EH (cell line): ENCODE measurements around the gene PRDM5.
A peak's percentile ranks its signal among the peaks of the same experiment; 100 is the strongest.

ENCODE experiments used
- DNase-seq: peaks from one replicate; pipeline ENCODE4 v3.0.0-alpha.2; 2015; ENCODE audit warnings: low read depth

Gene PRDM5

GRCh38 chr4:120922381-120923206, at the start of gene PRDM5:
TSS of gene PRDM5 (minus strand) at chr4:120922726. CDS start at chr4:120922608, 118 bp downstream.
- peak; percentile 61 for DNase-seq

GRCh38 chr4:120971884-120972283, 49.4 kb upstream of the PRDM5 start:
- DNase-seq, result no peak

- DNase-seq, result no peak
These were observed 43.4 kb upstream of the PRDM5 start for GRCh38 chr4:120965938-120966337.

DNA sequence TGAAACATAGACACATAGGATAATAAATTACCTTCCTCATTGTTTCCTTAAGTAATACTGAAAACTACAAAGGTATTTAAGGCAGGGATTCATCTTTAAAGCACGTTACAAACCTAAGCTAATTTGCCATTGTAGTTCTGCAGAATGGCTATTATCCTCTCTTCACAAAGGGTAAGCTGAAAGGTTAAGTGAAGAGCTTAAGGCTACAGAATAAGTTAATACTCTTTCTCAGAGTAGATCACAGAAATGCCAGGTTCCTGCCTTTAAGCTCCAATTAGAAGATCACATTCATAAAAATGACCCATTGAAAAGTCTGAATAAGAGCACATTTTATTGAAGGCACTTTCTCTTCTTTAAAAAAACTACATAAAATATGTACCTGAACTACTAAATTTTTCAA, 42.1 kb upstream of the PRDM5 start:
- DNase-seq, result no peak

DNA sequence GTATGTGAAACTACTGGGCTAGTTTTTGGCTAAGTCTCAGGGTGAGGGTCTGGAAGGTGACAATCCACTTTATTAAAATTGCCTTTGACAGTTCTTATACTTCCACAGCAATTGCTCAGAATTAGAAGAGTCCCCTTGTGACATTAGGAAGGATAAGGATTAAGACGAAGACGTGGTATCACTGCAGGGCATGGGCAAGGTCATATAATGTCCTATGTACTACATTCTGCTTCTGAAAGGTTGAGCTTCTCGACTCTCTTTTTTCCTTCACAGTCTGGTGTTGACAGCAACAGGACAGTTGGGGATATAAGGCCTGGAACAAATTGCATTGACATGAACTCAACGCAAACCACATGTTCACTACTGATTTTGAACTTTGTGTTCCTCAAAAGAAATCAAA, 40.9 kb upstream of the PRDM5 start:
- DNase-seq, result no peak

- no peak for DNase-seq
These were observed 38.2 kb upstream of the PRDM5 start for GRCh38 chr4:120960656-120961267.

DNA sequence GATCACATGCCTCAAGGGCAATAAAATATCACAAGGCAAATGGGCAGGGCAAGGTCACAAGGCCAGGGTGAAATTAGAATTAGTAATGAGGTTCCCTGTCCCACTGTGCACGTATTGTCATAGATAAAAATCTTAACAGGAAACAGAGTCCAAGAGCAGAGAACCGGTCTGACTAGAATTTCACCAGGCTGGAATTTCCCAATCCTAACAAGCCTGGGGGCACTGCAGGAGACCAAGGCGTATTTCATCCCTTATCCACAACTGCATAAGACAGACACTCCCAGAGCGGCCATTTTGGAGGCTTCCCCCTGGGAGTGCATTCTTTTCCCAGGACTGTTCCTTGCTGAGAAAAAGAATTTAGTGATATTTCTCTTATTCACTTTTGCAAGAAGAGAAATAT, 25.9 kb upstream of the PRDM5 start:
- DNase-seq, result peak; percentile 4

DNA sequence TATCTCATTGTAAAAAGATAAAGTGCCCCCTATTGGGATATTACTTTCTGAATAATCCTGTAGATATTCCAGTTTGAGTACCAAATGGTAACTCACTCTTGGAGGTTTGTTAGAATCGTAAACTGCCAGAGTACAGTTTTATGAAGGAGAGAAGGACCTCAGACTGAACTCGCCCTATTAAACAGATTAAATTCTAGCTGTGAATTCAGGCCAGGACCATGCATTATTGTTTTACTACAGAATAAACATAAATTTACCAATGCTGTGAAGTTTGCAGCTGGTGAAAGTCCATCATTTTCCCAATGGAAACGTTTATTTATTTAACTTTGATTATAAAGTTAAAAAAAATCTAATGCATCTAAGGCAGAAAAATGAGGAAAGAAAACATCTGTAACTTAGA, 20.2 kb upstream of the PRDM5 start:
- no peak for DNase-seq

GRCh38 chr4:120940547-120940946, 18.0 kb upstream of the PRDM5 start:
- no peak for DNase-seq

DNA sequence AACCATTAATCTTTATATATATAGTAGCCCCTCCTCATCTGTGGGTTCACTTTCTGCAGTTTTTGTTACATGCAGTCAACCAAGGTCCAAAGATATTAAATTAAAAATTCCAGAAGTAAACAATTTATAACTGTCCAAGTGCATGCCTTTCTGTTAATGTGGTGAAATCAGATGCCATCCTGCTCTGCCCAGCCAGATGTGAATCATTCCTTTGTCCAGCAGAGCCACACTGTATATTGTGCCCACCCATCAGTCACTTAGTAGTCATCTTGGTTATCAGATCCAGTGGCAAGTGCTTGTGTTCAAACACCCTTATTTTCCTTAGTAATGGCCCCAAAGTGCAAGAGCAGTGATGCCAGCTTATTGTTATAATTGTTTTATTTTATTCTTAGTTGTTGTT, 17.2 kb upstream of the PRDM5 start:
- DNase-seq, result no peak

GRCh38 chr4:120929847-120930246, 7.3 kb upstream of the PRDM5 start:
- DNase-seq, result no peak

GRCh38 chr4:120927801-120928409, 5.4 kb upstream of the PRDM5 start:
- no peak for DNase-seq

GRCh38 chr4:120926358-120927025, 4.0 kb upstream of the PRDM5 start:
- DNase-seq, result peak; percentile 16

- no peak for DNase-seq
These were observed 2.4 kb upstream of the PRDM5 start for GRCh38 chr4:120924931-120925330.

- no peak for DNase-seq
These were observed 639 bp upstream of the PRDM5 start for GRCh38 chr4:120923207-120923522.

DNA sequence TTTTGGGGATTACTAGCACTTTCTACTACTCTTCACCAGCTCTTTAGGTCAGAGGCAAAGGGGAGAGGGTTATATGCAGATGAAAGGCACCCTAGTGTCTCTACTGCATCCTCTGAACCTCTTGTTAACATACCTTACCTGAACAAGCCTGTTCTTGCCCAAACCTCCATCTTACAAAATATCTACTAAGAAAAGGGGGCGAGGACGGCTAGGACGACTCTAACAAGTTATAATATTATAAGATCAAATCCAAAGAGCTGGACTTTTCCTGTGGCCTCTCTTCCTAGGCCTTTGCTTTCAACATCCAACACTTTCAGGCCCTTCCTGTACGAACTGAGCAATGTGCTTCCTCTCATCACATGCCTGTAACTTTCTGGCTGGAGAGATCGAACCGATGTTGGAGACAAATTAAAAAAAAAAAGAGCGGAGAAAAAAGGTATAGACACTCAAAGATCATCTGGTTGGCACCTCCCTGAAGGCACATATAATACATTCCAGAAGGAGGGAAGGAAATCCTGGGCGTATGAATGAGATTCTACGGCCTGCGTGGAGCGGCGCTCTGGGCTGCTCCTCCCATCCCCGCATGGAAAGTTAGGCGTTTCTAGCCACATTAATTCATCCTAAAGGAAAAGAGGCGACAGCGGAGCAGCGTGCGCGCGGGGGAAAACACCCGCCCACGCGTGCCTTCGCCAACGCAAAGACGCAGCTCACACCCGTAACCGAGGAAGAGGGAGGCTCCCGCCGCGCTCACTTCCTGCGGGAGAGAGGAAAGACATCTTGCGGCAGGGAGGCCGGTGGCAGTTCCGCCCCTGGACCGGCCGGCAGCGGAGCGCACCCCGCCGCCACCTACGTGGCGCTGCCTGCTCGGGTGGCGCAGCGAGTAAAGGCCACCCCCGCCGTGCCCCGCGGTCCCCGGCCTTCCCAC, 808 bp downstream of the PRDM5 start:
- peak; percentile 84 for DNase-seq

DNA sequence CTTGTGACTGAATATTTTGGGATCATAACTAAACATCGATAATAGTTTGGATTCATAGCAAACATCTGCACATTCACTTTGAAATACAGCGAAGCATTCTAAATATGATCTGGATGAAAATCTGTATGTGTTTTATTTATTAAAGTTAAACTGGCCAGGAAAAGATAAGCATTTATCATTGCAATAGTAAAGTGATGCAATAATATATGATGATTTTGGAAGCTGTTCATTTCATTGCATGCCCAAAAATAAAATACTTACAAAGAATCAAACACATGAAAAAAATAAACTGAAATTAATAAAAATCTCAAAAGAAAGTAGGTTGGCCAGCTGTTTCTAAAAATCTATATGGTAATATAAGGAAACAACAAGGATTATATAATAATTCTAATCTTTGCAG, 1.9 kb downstream of the PRDM5 start:
- DNase-seq, result no peak

DNA sequence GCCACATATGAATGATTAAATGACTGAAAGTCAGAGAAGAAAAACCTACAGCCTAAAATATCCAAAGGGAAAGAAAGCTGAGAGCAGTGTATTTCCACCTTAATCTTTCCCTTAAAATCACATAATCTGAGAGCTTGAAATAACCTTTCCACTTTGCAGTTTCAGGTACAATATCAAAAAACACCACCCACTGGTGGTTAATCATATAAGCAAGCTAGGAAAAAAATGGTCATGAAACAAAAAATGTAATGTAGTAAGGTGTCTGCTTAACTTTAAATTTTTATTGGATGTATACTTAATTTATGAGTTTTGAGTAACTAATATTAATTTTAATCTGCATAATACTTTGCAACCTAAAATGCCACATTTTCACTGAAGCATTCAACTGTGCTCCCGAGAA, 3.2 kb downstream of the PRDM5 start:
- no peak for DNase-seq

- peak; percentile 15 for DNase-seq
These were observed 3.7 kb downstream of the PRDM5 start for GRCh38 chr4:120918788-120919187.

GRCh38 chr4:120918092-120918491, 4.4 kb downstream of the PRDM5 start:
- no peak for DNase-seq

DNA sequence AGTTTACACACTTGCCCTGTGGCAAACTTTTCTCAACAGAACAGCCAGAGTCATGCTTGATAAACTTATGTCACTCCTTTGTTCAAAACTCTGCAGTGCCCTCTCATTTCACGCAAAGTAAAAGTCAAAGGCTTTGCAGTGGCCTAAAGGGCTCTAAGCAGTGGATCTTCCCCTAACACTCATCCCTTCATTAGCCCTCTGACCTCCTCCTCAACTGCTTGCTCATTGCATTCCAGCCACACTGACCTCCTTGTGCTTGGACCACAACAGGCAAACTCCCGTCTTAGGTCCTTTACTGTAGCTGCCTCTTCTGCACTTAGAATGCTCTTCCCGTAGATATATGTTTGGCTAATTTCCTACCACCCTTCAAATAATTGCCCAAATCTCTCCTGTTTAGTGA, 5.6 kb downstream of the PRDM5 start:
- DNase-seq, result no peak

GRCh38 chr4:120915336-120915735, 7.2 kb downstream of the PRDM5 start:
- no peak for DNase-seq
